HG02759 (cell line): Measurements from ENCODE around the gene SCRN2.

Experiments used
- ATAC-seq: cut with Tn5 transposase; IDR thresholded peaks from one replicate; pipeline ENCODE4 v1.9.1; 2021; ENCODE audit warnings: mild to moderate bottlenecking, moderate library complexity; ENCODE audit not compliant: unreplicated experiment

Gene SCRN2

GRCh38 chr17:47822785-47823184 lies 18.3 kb downstream of the SCRN2 start:
- no peak for ATAC-seq

DNA sequence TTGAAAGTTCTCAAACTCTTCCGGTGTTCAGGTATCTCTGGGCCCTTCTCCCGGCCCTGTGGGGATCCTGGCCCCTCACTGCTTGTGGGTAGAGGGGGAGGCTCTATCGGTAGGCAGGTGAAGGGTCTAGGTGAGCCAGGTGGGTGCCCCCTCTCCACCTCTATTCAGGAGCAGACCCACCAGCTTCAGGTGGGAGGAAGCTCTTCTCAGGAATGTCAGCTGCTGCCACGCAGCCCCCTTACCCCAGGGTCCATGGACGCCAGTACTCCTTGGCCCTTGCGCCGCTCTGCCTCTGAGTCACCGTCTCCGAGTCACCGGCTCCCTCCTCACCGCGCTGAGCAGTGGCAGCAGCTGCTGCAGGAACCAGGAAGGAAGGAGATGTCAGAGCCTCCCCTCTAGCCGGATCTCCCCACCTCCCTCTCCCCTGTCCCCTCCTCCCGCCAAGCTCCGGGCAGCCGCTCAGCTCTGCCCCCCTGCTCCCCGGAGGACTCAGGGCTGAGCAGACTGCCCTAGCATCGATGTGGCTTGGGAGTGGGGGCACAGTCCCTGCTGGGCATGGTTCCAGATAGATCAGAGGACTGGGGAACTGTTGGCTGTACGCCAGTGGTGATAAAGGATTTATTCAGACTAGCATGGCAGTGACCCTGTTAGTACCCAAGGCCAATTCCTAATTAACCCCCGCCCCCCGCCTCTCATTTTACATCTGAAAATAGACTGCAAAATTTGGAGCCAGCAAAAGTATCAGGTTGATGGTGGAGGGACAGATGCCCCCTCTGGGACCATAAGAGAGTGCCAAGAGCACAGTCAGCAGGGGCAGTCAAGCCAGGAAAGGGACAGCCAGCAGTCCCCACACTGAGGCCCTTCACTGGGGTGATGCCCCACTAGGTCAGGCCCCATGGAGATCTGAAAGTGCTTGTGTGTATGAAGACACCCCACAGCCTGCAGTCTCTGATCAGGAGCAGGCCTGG lies 19.4 kb downstream of the SCRN2 start, which contains the start of gene OSBPL7:
Gene OSBPL7, minus strand, starts transcription at position 371 of the 968 bp plus-strand sequence. CDS start 1,516 bp downstream, outside the sequence.
- ATAC-seq = peak; percentile 90

DNA sequence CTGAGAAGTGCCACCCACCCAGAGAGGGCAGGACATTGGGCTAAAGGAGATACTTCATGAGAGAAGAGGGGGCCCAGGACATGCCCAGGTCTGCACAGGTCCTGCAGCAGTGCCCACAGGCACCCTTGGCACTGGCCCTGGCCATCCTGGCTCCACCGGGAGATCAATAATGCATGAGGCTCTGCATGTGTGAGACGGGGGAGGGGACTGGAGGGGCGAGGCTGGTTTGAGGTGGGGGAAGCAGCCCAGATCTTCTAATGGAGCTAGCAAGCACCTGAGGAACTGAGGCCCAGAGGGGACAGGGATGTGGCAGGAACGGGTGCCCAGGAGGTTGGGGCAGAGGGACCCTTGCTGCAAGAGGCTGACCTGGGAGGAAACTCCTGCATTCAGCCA lies 20.0 kb downstream of the SCRN2 start:
- no peak for ATAC-seq

GRCh38 chr17:47820033-47820789 lies 20.9 kb downstream of the SCRN2 start:
- no peak for ATAC-seq

- no peak for ATAC-seq
Observed at GRCh38 chr17:47819475-47819874, 21.6 kb downstream of the SCRN2 start.

DNA sequence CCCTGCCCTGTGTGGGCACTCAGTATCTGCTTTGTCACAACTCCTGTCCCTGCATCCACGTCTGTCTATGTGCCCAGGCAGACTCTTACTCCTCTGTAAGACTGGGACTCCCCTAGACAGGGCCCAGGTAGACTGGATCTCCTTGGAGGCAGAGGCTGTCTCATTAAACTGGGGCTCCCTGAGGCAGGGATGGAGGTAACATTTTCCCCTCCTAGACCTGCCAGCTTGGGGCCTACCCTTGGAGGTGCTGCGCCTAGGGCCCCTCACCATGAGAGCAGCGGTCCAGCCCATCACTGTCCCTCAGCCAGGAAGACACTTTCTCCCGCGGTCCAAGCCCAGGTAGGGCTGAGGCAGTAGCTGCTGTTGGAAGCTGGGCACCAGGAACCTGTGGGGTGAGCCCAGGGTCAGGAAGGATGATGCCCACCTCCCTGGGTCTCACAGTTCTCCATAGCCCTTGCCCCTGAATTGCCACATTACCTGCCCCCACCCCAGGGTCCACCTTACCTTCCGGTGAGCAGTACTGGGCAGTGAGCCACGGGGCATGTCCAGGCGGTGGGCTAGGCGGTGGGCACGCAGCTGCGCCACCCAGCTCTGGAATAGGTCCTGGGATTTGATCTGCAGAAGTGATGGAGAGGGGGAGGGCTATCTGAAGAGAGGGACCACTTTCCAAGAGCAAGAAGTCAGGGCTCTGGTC lies 22.9 kb downstream of the SCRN2 start:
- no peak for ATAC-seq

- ATAC-seq = no peak
Observed at GRCh38 chr17:47816947-47817346, 24.1 kb downstream of the SCRN2 start.

DNA sequence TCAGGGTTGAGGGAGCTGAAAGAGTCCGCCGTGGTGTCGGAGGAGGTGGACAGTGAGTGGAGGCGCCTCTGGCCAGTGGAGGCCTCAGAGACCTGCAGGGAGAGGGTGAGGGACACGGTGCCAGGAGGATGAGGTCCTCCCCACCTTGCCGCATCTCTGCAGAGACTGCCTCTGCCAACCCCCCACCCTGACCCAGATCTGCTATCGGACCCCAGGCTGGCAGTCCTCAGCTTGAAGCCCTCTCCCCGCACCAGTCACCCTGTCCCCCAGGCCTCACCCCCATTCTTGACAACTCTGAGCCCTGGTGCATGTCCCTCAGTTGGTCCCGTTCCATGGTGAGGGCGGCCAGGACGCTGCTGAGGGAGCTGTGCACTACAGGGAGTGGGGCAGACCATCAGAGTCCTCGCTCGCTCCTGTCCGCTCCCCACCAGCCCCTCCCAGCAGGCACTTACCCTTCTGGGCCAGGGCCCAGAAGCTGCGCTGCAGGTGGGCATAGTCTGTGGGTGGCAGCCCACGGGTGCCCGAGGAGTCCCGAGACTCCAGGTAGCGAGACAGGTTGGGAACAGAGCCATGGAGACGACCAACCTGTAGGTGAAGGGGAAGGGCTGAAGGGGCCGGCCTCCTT lies 24.9 kb downstream of the SCRN2 start:
- no peak for ATAC-seq

DNA sequence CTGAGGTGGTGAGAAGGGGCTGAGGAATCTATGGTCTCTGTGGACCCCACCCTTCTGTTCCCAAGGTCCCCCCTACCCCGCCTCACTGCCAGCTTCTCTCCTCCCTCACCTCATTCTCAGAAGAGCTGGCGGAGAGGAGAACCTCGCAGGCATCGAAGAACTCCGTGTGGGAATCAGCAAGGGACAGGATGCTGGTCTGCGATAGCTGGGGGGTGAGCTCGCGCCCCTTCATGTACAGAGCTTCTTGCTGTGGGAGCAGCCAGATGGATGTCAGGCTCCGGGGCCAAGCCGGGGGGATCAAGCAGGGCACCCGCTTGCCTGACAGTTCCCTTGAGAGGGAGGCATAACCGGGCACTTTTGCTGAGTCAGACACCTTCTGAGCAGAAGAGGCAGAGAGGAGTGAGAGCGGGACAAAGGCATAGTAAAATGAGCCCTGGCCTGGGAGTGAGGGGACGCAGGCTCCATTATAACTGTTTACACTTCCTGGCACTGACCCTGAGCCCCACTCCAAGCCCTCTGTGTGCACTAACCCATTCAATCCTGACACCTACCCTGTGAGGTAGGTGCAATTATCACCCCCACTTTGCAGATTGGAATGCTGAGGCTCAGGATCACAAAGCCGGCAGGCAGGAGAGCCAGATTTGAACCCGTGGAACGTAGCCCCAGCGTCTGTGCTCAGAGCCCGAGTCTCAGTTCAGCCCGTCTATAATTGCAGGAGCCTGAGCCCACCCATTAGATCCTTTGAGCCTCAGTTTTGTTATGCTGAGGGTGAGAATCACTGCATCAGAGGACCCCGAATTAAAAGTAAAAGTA lies 25.8 kb downstream of the SCRN2 start:
- no peak for ATAC-seq

DNA sequence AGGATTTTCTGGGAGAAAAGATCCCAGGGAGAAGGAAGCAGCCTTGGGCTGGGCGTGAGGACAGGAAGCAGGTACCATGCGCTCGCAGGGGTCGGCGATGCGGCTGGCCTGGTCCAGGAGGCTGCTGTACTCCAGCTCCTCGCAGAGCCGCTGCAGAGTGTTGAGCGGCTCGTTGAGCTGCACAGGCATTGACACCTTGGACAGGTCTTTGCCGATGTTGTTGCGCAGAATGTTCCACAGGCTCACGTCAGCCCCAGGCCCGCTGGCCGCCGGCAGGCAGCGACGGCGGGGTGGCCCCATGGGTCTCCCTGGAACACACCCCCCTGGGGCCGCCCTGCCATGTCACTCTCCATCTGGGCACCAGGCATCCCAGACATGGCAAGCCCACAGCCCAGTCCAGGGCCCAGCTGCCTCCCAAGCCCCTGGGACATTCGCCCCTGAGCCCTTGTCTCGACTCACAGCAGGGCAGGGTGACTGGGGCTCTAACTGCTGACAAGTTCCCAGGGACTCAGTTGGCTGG lies 27.5 kb downstream of the SCRN2 start:
- ATAC-seq = no peak

GRCh38 chr17:47813077-47813476 lies 28.0 kb downstream of the SCRN2 start:
- no peak for ATAC-seq

DNA sequence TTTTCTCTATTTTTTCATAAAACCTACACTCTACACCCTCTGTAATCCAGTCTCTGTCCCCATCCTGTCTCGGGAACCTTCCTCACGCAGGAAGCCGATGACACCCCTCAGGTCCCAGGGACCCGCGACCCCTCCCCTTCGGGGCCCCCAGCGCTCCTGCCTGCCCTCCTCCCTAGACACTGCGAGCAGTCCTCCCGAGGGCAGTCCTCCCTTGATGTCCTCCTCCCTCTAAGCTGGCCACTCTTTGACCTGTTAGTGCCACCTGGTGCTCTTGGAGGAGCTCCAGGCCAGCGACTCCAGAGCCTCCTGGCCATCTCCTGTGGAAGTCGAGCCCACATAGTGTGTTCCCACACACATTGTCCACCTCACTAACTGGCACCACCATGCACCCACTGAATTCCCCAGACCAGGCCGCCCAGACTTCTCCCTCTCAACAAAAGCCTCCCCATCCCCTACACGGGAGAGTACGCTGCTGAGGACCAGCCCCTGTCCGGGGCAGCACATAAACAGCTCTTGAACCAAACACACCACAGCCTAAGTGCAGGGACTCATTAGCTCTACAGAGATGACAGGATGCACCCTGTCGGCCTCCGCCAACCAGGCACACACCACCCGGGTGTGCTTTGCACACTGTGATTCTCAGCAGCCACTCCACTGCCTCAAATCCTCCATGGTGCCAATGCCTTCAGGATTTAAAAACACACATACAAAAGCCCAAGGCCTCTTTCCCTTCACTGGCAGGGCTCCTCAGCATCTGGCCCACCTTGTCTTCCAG lies 28.7 kb downstream of the SCRN2 start:
- ATAC-seq = no peak

GRCh38 chr17:47811709-47812108 lies 29.4 kb downstream of the SCRN2 start:
- no peak for ATAC-seq

GRCh38 chr17:47810901-47811635 lies 30.0 kb downstream of the SCRN2 start:
- no peak for ATAC-seq

DNA sequence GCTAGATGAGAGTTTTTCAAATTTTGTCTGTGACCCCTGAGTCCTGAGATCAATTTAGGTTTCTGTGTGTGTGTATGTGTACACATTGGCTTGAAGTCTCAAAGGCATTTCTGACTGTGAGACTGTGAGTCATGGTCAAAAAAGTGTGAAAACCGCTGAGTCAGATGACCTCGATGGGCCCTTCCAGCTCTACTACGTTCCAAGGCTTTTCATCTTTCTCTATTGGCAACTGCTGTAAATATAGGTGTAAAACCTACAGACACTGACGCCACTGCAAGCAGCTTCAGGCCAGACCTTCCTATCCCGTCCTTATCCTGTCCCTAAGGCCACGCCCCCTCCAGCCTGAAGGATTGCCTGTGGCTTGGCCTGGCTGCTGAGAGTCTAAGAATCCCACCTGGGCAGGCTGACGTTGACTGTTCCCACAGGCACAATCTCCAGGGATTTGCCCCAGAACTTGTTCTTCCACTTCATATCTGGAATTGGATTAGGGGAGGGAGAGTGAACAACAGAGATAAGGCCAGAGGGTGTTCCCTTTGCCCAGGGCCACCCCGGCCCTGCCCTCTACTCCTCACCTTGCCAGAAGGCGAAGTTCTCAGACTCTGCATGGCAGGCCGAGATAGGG lies 30.8 kb downstream of the SCRN2 start:
- ATAC-seq = no peak

- ATAC-seq = no peak
Observed at GRCh38 chr17:47808830-47809480, 32.1 kb downstream of the SCRN2 start.
